Measurements from ENCODE around the gene KRTAP10-1. TPM values are rescaled to one million over a fixed set of nuclear protein-coding genes. Genes with fewer than 3 reads are reported as not detected.

Gene KRTAP10-1
- total and polyA plus RNA-seq, 2 of the 8 experiments (the other 6 are each of a cell fraction or from before 2014, with no cell fraction given): 0.08 TPM; not detected in 1

- TF ChIP-seq RBBP5 (IDR thresholded peaks at IDR 0.05; ENCODE audit: borderline replicate concordance, low read depth, low read length): no peak
- no peak for TF ChIP-seq YY1 (IDR thresholded peaks at IDR 0.05; ENCODE audit: low read depth, low read length)
- no peak for TF ChIP-seq TEAD4 (IDR thresholded peaks at IDR 0.05; ENCODE audit: low read depth, low read length)
Measured at GRCh38 chr21:44571296-44571695, 31.3 kb upstream of the KRTAP10-1 start (continued).

Measured in H1 (cell line).